ENCODE measurements around the gene SLC7A5.

SLC7A5 gene

DNA sequence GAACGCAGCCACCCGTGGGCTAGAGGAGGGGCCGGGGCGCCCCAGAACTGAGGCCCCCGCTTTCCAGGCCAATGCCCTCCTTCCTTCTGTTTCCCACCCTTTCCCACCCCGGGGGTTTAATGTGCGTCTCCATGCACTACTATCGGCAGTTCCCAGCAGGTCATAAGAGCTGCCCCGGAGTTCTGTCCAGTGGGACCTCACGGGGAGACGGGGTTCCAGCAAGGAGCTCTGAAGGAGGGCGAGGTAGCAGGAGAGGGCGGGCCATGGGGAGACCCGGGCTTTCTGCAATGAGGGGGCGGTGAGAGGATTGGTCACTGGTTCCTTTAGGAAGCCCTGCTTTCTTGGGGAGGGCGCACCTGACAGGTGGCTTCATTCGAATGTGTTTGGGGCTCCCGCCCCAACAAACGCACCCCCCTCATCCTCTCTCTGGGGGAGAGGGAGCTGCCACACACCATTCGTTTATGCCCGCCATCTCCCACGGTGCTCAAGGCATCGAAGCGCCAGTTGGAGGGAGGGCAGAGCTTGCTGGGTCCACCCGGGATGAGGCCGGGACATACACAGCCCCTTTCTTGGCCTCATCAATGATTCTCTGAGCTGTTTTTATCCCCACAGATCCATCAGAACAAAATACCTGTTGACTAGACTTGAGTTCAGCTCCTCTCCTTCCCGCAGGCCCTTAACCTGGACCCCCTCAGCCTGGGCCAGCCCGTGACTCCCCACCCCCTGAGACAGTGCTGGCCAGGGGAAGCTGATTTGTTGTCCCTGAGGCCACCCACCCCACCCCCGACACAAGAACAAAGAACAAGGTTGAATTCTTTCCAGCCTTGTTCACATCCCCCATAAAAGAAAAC, 44.1 kb downstream of the SLC7A5 start:
- H3K79me2 ChIP-seq (ENCODE audit: insufficient read depth, low read depth): no peaks in the 10 kb centered on the region
- H3K9ac ChIP-seq: no peak overlapping the region
- H4K20me1 ChIP-seq (ENCODE audit: insufficient read depth): no peaks in the 10 kb centered on the region
- TF ChIP-seq, protein P1, sequence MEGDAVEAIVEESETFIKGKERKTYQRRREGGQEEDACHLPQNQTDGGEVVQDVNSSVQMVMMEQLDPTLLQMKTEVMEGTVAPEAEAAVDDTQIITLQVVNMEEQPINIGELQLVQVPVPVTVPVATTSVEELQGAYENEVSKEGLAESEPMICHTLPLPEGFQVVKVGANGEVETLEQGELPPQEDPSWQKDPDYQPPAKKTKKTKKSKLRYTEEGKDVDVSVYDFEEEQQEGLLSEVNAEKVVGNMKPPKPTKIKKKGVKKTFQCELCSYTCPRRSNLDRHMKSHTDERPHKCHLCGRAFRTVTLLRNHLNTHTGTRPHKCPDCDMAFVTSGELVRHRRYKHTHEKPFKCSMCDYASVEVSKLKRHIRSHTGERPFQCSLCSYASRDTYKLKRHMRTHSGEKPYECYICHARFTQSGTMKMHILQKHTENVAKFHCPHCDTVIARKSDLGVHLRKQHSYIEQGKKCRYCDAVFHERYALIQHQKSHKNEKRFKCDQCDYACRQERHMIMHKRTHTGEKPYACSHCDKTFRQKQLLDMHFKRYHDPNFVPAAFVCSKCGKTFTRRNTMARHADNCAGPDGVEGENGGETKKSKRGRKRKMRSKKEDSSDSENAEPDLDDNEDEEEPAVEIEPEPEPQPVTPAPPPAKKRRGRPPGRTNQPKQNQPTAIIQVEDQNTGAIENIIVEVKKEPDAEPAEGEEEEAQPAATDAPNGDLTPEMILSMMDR (conservative IDR thresholded peaks at IDR 0.05; ENCODE audit: low read depth, low read length): no peak
- H3K4me3 ChIP-seq (IDR thresholded peaks at IDR 0.05; ENCODE audit: insufficient read depth, low read depth, low read length): no peak overlapping the region
- no peaks in the 10 kb centered on the region for H3K36me3 ChIP-seq (ENCODE audit: insufficient read depth)
- H3K27ac ChIP-seq: no peak overlapping the region
- no peak overlapping the region for H2AFZ ChIP-seq (ENCODE audit: low read depth)
- no peak overlapping the region for H3K4me2 ChIP-seq
- H3K4me1 ChIP-seq (ENCODE audit: low read depth, poor library complexity, severe bottlenecking): no peaks in the 10 kb centered on the region
- peaks cover 22% of the 10 kb centered on the region; the same call in 1 of the 2 replicates for H3K27me3 ChIP-seq (ENCODE audit: insufficient read depth, low read depth)

DNA sequence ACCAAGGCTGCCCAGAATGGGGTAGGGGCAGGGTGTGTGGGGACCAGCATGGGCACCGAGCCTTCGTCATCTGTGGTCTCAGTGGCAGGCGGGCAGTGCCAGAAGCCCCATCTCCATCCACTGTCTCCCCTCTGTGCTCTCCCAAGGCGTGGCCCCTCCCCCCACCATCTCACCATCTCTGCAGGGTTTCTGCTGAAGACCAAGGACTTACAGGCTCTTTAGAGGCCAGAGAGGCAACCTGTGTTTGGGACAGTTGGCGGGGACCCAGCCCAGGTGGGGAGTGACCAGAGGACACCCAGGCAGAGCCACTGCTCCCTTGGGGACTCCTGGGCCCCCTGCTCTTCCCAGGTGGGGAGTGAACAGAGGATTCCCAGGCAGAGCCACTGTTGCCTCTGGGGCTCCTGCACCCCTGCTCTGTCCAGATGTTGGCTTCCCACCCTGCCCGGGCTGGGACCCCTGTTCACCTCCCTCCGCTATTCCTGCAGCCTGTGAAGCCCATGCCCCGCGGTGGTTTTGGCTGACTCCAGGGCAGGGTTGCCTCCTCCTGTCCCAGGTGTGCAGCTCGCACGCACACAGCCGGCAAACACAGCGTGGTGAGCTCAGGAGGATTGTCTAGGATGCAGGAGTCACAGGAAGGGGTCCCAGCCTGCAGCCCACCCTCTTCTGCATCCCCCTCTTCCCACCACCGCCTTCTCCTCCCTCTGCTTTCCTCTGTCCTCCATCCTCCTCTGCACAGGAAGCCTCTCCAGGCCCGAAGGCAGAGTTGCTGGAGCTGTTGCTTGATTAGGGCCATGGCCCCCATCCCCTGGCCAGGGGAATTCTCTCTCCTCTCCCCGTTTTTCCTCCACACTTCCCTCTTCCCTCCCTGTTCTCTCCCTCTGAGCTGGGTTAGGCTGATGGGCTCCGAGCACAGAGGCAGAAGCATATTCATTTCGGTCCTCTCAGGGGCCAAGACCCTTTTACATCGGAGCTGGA, 45.0 kb downstream of the SLC7A5 start:
- TF ChIP-seq, protein P1 (conservative IDR thresholded peaks at IDR 0.05; ENCODE audit: low read depth, low read length): no peak
- H3K4me2 ChIP-seq: no peak overlapping the region
- H3K79me2 ChIP-seq (ENCODE audit: insufficient read depth, low read depth): no peaks in the 10 kb centered on the region
- no peaks in the 10 kb centered on the region for H4K20me1 ChIP-seq (ENCODE audit: insufficient read depth)
- no peak overlapping the region for H2AFZ ChIP-seq (ENCODE audit: low read depth)
- no peak overlapping the region for H3K27ac ChIP-seq
- no peaks in the 10 kb centered on the region for H3K4me1 ChIP-seq (ENCODE audit: low read depth, poor library complexity, severe bottlenecking)
- H3K9ac ChIP-seq: no peak overlapping the region
- H3K4me3 ChIP-seq (IDR thresholded peaks at IDR 0.05; ENCODE audit: insufficient read depth, low read depth, low read length): no peak overlapping the region
- no peaks in the 10 kb centered on the region for H3K36me3 ChIP-seq (ENCODE audit: insufficient read depth)
- H3K27me3 ChIP-seq (ENCODE audit: insufficient read depth, low read depth): peaks cover 26% of the 10 kb centered on the region; the same call in 1 of the 2 replicates

DNA sequence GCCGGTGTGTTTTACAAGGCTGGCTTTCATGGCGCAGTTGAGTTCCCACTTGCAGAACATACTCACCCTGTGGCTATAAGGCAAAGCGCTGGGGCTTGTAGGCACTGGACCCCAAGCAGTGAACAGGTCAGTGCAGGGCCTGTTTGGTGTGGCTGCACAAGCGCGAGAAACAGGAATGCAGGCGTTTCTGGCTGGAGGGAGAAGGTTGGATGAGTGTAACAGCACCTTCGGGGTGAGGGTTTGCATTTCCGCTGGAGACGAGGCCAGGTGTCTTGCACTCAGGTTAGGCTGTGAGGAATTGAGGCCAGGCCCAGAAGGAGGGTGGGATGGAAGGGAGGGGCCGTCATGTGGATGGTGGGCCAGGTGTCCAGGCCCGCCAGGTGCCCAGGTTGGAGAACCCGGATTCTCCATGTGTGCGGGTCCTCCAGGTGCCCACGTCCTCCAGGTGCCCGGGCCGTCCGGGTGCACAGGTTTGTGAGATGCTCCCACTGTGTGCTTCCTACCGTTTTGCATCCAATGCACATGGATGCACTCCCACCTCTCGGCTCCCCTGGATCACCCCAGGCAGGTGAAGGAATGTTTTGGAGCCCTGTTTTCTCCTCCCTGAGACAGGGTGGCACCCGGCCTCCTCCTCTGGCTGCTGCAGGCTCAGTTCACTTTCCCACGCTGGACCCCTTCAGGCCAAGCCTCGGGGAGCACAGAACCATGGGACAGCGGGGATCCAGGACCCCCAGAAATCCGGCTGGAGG, 46.0 kb downstream of the SLC7A5 start:
- TF ChIP-seq, protein P1 (conservative IDR thresholded peaks at IDR 0.05; ENCODE audit: low read depth, low read length): no peak

More for the DNA sequence above, 46.0 kb downstream of the SLC7A5 start:
- Histone ChIP-seq H3K27me3 (ENCODE audit: insufficient read depth, low read depth) (peaks cover 34% of the 10 kb centered on the region; the same call in 1 of the 2 replicates), H3K4me1 (ENCODE audit: low read depth, poor library complexity, severe bottlenecking) (no peaks in the 10 kb centered on the region), H3K36me3 (ENCODE audit: insufficient read depth) (no peaks in the 10 kb centered on the region), H3K27ac (no peak overlapping the region), H3K4me3 (IDR thresholded peaks at IDR 0.05; ENCODE audit: insufficient read depth, low read depth, low read length) (no peak overlapping the region), H3K9ac (no peak overlapping the region), H3K79me2 (ENCODE audit: insufficient read depth, low read depth) (no peaks in the 10 kb centered on the region), H2AFZ (ENCODE audit: low read depth) (no peak overlapping the region), H4K20me1 (ENCODE audit: insufficient read depth) (no peaks in the 10 kb centered on the region), H3K4me2 (no peak overlapping the region)

All from KMS-11 (cell line).